SK-N-SH treated with all-trans-retinoic acid at 6 μM for 48 hours (cell line): ENCODE results near the gene ADSS2.

Experiments used
- CREB5 ChIP-seq: fragments of 250-450 bp; sonication (Bioruptor Pico); IDR thresholded peaks from 2 replicates; pipeline ENCODE4 v1.5.1; 2020; ENCODE audit warnings: low read depth, mild to moderate bottlenecking, moderate library complexity
- CSRNP3 ChIP-seq: fragments of 250-450 bp; sonication (Bioruptor Pico); IDR thresholded peaks from 2 replicates; pipeline ENCODE4 v1.5.1; 2021; ENCODE audit warnings: mild to moderate bottlenecking, moderate library complexity
- ISL1 ChIP-seq: fragments of 250-450 bp; sonication (Bioruptor Pico); IDR thresholded peaks from 2 replicates; pipeline ENCODE4 v2.1.2; 2022; ENCODE audit warnings: mild to moderate bottlenecking, moderate library complexity
- RARB ChIP-seq: fragments of 250-450 bp; sonication (Bioruptor Pico); IDR thresholded peaks from 2 replicates; pipeline ENCODE4 v1.8.0; 2021; ENCODE audit warnings: mild to moderate bottlenecking, moderate library complexity
- SNAI2 ChIP-seq: fragments of 250-450 bp; sonication (Bioruptor Pico); IDR thresholded peaks from 2 replicates; pipeline ENCODE4 v1.5.0; 2020; ENCODE audit warnings: mild to moderate bottlenecking, moderate library complexity
- TCF4 ChIP-seq: fragments of 250-450 bp; sonication (Bioruptor Pico); IDR thresholded peaks from 2 replicates; pipeline ENCODE4 v1.8.0; 2021; ENCODE audit warnings: mild to moderate bottlenecking, moderate library complexity, borderline replicate concordance
- ZC3H10 ChIP-seq: fragments of 250-450 bp; sonication (Bioruptor Pico); IDR thresholded peaks from 2 replicates; pipeline ENCODE4 v1.5.1; 2021; ENCODE audit warnings: mild to moderate bottlenecking, moderate library complexity
- ZFP3 ChIP-seq: fragments of 250-450 bp; sonication (Bioruptor Pico); IDR thresholded peaks from 2 replicates; pipeline ENCODE4 v1.5.0; 2020; ENCODE audit warnings: mild to moderate bottlenecking, moderate library complexity
- ZNF8 ChIP-seq: fragments of 450-650 bp; formaldehyde crosslinking; IDR thresholded peaks from 2 replicates; pipeline ENCODE4 v1.5.0; 2020; ENCODE audit warnings: mild to moderate bottlenecking, moderate library complexity
- TF ChIP-seq, protein P1 (sequence below): fragments of 250-450 bp; sonication (Bioruptor Pico); IDR thresholded peaks from 2 replicates; pipeline ENCODE4 v1.8.0; 2020; ENCODE audit warnings: mild to moderate bottlenecking, moderate library complexity, borderline replicate concordance
- TF ChIP-seq, protein P2 (sequence below): fragments of 250-450 bp; sonication (Bioruptor Pico); IDR thresholded peaks from 2 replicates; pipeline ENCODE4 v1.8.0; 2021; ENCODE audit warnings: low read depth, mild to moderate bottlenecking, moderate library complexity, borderline replicate concordance

- TF ChIP-seq TCF4 (CRISPR knock-in tag), result no peak
- no peak for TF ChIP-seq CREB5
- TF ChIP-seq RARB, result no peak
- TF ChIP-seq ZNF8 (CRISPR knock-in tag), result no peak
- TF ChIP-seq ISL1, result no peak
- TF ChIP-seq, protein P1, sequence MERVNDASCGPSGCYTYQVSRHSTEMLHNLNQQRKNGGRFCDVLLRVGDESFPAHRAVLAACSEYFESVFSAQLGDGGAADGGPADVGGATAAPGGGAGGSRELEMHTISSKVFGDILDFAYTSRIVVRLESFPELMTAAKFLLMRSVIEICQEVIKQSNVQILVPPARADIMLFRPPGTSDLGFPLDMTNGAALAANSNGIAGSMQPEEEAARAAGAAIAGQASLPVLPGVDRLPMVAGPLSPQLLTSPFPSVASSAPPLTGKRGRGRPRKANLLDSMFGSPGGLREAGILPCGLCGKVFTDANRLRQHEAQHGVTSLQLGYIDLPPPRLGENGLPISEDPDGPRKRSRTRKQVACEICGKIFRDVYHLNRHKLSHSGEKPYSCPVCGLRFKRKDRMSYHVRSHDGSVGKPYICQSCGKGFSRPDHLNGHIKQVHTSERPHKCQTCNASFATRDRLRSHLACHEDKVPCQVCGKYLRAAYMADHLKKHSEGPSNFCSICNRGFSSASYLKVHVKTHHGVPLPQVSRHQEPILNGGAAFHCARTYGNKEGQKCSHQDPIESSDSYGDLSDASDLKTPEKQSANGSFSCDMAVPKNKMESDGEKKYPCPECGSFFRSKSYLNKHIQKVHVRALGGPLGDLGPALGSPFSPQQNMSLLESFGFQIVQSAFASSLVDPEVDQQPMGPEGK (CRISPR knock-in tag), result no peak
- TF ChIP-seq CSRNP3 (CRISPR knock-in tag), result no peak
- TF ChIP-seq SNAI2, result no peak
- TF ChIP-seq ZC3H10 (CRISPR knock-in tag), result no peak
- TF ChIP-seq, protein P2, sequence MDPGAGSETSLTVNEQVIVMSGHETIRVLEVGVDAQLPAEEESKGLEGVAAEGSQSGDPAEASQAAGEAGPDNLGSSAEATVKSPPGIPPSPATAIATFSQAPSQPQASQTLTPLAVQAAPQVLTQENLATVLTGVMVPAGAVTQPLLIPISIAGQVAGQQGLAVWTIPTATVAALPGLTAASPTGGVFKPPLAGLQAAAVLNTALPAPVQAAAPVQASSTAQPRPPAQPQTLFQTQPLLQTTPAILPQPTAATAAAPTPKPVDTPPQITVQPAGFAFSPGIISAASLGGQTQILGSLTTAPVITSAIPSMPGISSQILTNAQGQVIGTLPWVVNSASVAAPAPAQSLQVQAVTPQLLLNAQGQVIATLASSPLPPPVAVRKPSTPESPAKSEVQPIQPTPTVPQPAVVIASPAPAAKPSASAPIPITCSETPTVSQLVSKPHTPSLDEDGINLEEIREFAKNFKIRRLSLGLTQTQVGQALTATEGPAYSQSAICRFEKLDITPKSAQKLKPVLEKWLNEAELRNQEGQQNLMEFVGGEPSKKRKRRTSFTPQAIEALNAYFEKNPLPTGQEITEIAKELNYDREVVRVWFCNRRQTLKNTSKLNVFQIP (CRISPR knock-in tag), result no peak
- no peak for TF ChIP-seq ZFP3 (CRISPR knock-in tag)
Observed at GRCh38 chr1:244473059-244473605, 21.4 kb upstream of the ADSS2 start.
